ENCODE results near the gene TTC22.

TTC22 gene

DNA sequence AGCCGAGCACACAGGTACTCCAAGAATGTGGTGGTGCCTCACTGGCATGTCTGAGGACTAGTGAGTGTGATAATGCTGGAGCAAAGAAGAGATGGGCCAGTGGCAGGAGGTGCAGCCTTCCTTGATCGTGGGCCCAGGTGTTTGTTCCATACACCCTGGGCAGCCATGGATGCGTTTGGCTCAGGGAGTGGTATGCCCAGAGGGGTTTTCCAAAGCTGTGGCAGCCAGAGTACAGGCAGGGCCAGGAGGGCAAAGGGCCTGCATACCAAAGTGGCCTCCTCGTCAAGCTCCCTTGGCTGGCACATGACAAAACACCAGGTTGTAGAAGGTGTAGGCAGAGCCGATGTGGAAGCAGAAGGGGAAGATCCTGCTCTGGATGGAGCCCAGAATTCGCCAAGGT, 55.8 kb downstream of the TTC22 start:
- no peak for DNase-seq

DNA sequence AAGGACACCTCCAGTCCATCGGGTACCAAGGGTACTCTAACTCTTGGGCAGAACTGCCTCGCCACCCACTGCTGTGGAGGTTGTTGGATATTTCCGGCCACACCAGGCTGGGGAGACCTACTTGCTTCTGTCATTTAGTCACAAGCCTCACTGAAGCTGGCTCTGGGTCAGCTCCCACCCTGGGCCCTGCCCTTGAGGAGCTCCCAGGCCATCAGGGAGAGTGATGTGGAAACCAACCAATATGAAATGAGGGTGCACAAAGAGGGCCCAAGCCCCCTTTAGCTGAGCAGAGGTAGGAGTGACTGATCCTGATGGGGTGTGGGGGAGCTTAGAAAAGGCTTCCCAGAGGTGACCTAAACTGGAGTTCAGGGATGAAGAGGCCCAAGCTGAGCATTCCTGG, 56.4 kb downstream of the TTC22 start:
- no peak for DNase-seq

DNA sequence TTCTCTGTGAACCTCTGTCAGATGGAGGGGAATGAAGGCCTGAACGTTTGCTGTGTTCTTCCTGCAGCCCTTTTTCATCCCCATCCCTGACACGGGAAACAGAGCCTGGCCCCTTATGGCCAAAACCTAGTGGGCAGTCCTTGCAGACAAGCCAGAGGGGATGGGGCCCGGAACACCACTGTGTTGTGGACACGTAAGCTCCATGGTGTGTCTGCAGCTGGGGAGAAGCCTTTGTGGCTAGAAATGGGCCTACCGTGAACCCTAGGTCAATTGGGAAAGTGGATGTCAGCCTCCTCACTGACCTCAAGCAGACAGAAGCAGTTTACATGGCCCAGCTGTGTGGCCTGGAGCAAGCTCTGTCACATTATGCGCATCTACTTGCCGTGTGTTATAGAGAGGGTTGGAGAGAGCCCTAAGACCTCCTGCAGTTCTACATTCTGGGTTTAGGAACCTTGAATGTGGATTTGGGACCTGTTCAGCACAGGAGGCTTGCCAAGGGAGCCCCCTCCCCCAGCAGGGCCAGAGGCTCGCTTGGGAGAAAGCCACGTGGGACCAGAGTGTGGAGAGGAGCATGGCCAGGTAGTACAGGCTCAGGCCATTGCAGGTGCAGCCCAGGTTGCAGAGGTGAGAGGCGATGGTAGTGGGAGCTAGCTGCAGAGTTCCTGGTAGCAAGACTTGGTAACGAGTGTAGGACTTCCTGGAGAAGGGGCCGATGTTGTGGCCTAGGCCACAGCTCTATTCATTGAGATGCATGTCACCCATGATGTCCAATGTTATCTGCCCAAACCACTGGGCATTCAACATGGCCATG, 57.5 kb downstream of the TTC22 start:
- no peak for DNase-seq

DNA sequence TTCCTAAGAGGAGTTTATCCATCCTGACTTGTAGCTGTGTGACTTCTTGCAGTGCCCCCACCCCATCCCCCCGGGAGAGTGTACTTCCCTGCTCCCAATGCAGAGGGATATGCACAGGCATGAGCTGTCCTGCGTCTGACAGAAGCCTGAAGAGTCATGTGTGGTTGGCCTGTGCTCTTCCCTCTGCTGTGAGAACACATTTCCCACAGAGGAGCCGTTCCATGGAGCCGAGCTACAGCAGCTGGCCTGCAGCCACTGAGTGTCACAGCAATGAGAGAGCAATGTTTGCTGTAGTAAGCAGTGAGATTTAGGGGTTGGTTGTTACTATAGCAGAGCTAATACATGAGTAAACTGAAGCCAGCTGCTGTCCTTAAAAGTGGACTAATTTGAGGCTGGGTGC, 58.8 kb downstream of the TTC22 start:
- DNase-seq, result no peak

DNA sequence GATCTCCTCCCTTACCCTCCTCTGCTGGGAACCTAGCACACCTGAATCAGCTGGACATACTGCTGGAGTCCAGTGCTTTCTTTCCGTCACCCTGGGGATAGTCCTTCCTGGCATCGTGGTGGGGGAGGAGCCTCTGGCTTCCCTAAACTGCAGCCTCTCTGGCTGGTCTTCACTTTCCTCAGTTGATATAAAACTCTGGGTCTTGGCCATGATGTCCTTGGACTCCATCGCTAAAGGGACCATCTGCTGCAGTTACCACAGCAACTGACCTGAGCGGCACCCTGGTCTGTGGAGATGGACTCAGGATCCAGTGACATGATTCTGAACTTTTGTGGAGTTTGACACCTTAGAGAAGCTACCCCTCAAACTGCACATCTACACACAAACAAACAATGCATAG, 59.6 kb downstream of the TTC22 start:
- no peak for DNase-seq

DNA sequence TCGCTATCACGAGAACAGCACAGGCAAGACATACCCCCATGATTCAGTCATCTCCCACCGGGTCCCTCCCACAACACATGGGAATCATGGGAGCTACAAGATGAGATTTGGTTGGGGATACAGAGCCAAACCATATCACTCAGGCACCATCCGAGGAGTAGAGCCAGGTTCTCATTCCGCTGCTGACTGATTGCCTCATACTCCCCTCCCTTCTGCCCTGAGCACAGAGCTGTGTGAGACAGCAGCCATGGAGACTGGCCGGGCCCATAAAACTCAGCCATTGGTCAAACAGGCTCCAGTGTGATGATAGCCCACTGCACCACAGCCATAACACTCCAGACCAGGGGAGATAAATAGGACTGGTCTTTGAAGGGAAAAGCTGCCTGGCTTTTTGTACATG, 62.9 kb downstream of the TTC22 start:
- DNase-seq, result no peak

DNA sequence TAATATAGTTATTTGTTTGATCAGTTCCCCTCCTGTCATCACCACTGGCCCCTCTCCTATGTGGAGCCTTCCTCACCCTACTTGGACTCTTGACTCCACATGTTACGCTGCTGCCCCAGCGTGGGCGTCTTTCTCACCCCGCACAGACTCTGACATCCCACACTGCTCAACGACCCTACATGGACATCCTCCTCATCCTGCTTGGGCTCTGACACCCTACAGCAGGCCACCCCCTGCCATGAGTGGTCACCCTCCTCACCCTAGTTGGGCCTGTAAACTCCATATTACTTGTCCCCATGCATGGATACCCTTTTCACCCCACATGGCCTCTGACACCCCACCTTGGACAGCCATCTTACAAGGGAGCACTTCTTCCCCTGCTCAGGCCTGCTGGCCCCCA, 64.4 kb downstream of the TTC22 start:
- no peak for DNase-seq
